Activated naive CD8-positive, alpha-beta T cell treated with anti-CD3 and anti-CD28 coated beads, Interleukin-2, amount 50 U/mL, for 16 hours (primary cell): ENCODE data around the gene PRELP.
"Not testable (repeated sequence)": the region's sequence is repeated elsewhere in the genome, so short reads cannot be mapped to it uniquely, and the experiment has no call there.

Experiments used
- DNase-seq: peaks from one replicate; pipeline ENCODE4 v3.0.0-alpha.2; 2020; ENCODE audit warnings: low read depth, low spot score

Gene PRELP

DNA sequence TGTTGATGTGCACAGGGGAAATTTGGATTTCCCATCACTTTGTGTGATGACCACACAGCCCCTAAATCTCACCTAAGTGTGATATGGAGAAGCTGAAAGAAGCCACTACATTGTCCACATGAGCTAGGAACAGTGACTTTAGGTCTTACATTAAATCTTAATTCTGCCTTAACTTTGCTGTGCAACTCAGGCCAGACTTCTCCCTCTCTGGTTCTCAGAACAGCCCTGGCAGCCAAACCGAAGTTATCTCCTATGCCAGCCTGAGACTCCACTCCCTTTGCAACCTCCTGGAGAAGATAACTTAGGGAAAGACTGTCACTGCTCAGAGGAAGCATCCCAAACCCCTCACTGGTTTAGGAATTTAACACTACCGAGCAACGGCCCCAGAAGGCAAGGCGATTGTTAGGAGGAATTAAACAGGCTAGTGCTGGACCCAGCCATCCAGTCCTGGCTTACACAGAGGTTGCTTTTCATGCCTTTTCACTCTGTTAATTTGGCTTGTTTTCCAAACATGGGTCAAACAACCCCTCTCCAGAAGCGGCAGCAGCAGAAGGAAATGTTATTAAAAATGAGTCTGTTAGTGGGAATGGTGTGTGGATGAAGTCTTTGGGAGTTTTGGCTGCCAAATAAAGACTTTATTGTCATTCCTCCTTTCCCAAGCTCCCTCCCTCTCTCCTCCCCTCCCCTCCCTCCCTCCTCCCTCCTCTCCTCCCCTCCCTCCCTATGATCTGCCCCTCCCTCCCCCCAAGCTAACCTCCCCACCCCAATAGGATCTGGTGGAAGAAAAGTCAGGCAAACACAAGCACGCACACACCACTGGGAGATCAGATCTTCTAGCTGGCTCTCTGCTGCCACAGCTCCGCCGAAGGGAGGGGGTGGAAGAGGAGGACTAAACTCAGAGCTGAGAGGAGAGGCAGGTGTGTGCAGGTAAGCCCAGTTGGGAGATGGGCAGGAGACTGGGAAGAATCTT is at the start of gene PRELP:
Gene PRELP, plus strand, starts transcription at position 795 of the 970 bp plus-strand sequence. CDS start 7,379 bp downstream, outside the sequence.
- DNase-seq = no peak

DNA sequence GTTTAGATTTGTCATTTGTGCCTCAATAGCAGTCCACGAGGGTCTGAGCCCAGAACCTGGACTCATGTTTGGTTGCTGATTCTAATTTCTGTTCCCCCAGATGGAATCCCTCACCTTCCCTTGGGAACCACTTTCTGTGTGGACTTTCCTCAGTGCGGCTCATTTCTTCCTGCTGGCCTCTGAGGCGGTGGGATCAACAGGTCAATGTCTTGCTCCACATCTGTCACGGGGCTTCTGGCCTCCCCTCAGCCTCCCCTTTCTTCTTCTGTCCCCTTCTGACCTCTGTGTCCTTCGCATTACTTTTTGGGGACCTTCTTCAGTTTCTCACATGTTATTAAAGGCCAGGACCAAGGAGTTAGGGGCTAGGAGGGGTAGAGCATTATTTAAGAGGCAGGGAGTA is 49.2 kb upstream of the PRELP start:
- DNase-seq = no peak

DNA sequence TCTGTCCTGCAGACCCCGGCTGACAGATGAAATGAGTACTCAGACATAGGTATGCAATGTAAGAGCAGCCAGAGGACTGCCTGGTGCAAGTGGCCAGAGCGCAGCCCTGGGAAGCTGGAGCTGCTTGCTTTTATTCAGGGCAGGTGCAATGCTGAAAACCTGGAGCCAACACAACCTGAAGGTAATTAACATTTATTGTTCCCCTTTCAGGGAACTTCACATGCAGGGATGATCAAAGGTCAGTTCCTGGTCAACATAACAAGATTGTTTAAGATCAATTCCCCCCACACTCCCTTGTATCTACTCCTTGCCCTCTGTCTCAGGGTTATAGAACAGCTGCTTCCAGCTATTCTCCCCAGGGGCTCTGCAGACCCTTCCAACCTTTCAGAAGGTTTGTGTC is 48.7 kb upstream of the PRELP start:
- no peak for DNase-seq

DNA sequence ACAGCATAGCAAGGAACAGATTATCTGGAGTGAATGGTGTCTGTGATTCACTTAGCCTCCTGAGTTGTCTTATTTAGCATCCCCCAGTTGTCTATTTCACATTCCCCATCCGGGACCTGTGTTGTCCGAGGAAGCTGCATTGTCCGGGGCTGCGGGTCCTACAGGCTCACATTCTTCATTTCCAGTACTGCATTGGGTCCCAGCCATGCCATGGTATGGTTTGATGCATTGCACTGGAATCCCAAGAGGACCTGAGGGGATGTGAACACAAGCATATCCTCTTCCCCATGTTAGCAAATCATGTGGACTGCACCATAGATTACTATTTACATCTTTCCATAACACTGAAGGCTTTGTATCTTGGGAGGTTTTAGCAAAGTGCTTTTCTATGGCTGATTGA is 48.2 kb upstream of the PRELP start:
- no peak for DNase-seq

DNA sequence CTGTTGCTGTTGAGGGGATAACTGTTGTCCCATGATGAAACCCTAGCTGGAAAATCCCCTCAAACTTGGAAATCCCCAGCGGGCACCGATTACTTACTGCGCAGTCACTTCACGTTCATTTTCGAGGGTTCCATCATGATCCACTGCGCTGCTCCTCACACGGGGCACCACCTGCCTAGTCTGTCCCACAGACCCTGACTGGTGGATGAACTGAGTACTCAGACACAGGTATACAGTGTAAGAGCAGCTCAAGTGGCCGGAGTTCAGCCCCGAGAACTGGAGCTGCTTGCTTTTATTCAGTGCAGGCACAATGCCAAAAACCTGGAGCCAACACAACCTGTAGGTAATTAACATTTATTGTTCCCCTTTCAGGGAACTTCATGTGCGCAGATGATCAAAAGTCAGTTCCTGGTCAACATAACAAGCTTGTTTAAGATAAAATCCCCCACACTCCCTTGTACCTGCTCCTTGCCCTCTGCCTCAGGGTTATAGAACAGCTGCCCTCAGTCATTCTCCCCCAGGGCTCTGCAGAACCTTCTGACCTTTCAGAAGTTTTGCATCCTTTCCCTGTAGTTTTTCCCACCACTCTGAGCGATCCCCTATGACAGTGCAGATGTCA is 46.5 kb upstream of the PRELP start:
- DNase-seq = no peak

DNA sequence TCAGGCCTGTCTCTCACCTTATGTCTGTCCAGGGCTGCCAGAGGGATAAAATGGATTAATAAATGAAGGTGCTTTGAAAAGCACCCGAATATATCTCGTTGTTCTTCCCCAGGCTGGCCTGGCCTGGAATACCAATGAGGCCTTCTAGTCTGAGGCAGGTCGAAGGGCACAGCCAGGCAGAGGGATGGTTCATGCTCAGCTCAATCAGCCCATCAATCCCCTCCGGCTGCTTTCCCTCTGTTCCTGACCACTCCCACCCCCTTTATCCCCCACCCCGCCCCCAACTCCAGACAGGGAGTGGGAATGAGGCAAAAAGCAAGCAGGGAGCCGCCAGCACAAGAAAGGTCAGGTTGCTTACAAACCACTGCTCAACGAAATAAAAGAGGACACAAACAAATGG is 40.0 kb upstream of the PRELP start:
- DNase-seq = no peak

DNA sequence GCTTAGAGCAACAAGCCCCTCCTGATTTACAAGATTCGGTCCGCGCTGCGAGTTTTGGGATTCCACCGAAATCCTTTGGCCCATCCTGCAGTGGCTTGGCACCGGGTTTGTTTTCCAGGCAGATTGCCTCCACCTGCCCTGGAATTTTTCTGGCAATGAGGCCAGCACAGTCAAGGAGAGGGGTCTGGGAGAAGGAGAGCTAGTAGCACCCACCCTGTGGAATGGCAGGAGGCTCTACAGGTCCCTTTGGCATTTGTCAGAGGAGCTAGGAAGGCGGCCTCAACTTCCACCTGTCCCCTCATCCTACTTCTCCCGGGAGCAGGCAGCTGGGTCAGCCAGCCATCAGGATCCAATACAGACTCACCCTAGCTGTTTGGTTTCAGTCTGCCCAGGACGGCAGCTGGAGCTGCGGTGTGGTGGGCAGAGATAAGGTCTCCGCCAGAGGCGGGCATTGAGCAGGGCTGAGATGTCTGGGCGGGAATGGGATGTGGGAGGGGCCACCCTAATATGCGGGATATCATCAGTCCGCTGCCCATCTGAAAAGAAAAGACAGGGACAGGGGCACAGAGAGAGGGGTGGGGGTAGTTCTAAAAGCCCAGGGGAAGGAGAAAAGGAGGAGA is 37.8 kb upstream of the PRELP start:
- no peak for DNase-seq

DNA sequence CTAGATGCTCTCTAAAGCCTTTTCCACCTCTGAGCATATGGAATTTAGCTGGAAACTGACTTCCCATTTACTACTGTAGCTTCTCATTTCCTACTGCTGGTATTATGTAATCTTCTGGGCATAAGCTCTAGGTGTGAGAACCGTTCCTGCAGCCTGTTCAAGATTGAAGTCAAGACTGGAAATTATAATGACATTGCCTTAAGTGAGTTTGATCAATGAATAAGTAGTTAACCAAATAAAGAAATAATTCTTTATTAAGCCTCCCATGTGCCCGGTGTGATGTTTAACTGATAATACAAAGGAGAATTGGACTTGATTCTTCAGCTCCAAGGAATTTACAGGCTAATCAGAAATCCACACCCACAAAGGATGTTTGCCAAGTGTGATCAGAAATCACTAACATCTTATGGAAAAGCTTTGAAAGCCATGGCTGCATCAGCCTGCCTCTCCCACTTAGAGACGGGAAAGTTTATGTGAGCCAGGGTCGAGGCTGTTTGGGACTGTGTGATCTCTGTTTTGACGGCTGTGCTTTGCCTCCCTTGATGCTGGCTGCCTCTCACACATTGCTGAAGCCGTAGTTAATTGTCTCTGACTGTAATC is 36.4 kb upstream of the PRELP start:
- DNase-seq = no peak

DNA sequence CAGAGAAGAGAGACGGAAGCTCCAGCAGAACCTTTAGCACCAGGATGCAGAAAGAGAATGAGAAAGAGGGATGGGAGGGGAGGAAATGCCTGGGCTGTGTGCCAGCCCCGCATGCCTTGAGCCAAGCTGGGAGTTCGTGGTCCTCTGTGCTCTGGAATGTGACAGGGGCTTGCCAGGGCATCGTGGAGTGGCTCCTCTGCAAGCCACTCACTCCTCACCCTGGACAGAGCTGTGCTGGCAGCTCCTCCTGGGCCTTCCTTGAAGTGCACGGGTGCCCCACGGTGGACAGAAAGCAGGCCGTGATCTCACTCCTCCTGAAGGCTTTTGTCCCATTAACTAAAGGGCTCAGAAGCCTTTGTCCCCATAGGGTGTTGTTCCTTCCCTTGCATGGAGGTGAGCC is 34.8 kb upstream of the PRELP start:
- DNase-seq = no peak

DNA sequence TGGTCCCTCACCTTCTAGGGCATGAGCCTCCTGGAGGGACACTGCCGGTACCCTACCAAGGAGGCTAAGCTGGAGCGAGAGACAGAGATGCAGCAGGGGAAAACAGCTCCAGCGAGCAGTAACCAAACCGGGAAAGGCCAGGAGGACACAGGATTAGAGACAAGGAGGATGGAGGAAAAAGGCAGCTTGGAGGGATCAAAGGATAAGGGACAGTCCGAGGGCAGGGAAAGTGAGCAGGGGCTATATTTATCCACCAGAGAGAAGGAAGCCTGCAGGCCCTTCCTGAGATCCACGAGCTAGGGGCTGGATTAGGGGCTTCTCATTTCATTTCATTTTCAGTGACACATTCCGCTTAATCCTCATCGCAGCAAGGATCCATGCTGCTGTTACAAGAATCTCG is 33.8 kb upstream of the PRELP start:
- no peak for DNase-seq

DNA sequence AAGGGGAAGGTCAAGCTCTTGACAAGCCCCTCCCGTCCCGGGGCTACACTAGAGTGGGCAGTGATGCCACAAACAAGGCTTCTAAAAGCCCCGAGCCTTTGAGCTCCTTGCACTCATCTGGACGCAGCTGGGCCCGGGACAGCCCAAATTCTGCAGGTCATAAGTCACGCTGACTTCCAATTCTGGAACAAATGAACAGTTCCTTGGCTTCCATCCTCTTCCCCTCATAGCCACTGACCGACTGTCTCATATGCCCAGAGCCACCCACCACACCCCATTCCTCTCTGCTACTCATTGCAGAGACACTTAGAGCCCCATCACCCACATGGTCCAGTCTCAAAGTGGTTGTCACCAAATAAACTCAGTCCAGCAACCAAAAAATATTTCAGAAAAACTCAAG is 32.8 kb upstream of the PRELP start:
- DNase-seq = no peak

DNA sequence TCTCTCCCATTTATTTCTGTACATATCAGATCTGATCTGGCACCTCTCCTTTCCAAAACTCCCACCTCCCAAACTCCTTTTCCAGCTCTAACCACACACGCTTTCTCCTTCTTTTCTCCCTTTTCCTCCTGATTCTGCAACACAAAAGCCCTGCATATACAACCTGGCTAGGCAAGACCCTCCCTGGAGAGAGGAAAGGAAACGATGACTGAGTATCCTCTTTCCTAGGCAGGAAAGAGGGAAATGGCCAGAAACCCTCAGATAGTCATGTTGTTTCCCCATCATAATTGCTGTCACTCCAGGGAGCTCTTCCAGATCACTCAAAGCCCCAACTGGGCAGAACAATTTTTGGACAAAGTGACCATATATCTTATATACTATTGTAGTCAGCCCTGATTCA is 32.3 kb upstream of the PRELP start:
- no peak for DNase-seq

DNA sequence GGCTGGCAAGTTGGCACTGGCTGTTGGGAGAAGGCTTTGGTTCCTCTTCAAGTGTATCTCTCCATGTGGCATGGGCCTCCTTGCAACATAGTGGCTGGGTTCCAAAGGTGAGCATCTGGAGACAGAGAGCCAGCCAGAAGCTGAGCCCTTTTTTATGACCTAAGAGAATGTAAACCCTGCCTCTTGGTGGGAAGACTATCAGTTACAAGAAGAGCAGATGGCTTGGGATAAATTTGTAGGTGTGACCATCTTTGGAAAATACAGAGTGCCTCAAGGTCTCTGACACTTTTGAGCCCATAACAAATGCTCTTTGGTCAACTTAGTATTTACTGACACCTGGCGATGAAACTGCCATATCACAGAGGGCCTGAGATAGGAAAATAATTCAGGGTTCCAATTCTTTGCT is 31.4 kb upstream of the PRELP start:
- DNase-seq = no peak

DNA sequence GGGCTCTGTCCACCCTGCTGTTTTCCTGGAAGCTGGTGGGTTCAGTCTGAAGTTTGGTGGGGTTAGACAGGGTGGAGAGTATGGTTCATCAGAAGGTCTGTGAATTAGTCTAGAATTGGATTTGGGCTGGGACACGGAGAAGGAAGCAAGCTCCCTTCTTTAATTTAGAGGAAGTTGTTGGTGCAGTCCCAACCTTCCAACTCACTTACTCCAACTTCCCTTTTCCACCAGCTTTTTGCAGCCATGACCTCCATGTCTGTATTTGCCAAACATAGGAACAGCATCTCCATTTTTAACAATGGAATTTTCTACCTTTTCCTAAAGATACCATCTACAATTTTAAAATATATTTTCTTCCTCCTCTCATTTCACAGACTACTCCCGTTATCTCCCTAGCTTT is 28.5 kb upstream of the PRELP start:
- no peak for DNase-seq

DNA sequence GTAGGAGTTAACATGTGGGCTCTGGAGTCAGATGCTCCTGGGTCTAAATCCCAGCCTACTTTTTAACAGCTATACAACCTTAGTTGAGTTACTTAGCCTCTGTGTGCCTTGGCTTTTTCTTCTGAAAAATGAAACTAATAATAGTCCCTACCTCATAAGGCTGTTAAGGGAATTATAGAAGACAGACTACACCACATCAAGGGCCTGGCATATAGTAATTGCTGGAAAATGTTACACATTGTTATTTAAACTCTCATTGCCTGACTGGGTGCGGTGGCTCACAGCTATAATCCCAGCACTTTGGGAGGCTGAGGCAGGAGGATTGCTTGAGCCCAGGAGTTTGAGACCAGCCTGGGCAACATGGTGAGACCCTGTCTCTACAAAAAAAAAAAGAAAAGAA is 28.0 kb upstream of the PRELP start:
- not testable (repeated sequence) for DNase-seq

DNA sequence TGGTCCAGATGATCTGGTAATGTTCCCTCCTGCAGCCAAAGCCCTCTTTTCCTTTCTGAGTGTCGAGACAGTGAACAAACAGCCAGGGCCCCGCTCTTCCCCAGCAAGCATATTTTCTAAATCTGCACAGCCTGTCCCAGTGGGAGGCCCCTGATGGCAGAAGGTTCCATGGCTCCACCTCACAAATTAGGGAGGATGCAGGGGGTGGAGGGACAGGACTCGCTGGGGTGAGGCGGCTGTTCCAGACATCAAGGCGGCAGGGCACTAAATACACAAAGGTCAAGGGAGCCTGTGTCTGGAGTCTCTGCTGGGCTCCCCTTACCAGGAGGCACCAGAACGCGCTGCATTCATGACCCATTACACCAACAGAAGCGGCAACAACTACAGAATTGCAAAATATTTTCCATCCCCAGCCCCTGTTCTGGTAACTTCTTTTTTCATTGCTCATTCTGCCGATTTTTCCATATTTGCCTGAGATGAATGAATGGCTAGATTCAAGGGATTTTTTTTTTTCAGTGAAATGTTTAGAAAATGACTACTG is 27.0 kb upstream of the PRELP start:
- no peak for DNase-seq

DNA sequence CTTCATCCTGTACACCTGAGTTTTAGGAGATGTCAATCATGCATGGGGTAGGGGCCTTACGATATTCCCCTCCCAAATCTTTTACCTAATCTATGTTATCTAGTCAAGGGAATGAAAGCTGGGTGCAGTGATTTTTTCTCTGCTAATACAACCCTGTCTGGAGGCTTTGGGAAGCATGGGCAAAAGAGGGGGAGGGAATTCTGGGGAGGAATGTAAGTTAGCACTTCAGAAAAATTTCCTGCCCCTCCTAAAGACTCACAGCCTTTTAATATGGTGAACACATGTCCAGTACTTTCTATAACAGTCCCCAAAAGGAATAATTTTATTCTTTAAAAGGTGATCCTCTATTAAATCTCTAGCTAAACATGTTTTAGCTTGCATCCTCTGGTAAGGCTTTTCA is 25.6 kb upstream of the PRELP start:
- no peak for DNase-seq

DNA sequence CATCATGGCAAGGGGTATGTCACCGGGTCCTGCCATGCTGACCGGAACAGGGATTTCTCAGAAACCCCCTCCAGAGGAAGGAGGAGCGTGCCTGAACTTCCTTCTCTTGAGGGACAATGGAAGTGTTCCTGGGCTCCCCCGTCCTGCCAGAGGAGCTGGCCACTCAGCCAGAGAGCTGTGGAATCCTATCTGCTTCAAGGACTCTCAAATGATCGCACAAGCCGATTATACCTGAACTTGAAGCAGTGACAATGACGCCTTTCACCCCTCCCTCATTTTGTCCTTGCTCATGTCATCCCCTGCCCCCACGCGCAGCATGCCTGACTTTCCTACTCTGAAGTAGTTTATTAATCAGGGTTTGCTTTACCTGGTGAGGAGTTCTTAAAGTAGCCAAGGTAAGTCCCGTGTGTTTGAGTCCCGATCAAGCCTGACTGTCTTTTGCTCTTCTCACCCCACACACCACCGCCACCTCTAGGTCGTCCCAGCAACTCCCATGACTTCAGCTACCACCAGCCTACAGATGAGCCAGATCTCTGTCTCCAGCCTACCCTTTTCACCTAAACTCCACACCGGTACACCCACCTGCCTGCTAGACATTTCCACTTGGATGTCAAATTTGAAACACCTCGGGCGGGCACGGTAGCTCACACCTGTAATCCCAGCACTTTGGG is 25.0 kb upstream of the PRELP start:
- DNase-seq = no peak

DNA sequence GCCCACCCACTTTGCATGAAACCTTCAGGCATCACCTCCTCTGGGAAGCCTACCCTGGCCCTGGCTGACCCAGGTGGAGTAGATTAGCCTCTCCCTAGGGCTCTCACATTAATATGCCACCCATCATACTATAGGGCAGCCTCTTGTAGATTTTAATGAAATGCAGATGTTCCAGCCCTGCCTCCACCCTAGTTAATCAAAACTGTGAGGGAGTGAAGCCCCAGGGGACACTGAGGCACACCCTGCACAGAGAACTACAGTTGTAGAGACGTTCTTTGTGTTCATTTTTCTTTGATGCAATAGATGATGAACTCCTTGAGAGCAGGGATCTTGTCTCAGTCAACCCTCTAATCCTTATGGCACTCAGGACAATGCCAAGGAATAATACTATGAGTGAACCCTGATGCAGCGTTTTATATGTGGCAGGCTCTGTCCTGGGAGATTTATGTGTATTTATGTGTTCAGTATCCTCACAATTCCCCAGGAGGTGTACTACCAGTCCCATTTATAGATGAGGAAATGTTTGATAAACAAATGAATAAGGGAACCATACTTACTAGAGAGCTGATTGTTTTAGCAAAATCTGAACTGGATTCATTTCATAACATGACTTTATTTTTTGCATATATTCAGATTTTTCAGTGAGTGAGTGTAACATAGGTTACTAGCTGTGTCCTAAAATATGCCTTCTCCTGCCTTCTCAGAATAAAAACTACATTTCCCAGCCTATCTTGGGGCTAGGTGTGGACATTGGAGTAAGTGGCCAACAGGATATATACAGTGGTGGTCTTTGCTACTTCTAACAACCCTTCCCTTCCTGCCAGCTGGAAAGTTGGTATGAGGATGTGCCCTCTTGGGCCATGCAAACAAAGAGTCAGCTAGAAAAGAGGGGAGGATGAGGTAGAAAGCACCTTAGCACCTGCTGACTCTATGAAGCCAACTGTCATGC is 23.5 kb upstream of the PRELP start:
- DNase-seq = no peak

DNA sequence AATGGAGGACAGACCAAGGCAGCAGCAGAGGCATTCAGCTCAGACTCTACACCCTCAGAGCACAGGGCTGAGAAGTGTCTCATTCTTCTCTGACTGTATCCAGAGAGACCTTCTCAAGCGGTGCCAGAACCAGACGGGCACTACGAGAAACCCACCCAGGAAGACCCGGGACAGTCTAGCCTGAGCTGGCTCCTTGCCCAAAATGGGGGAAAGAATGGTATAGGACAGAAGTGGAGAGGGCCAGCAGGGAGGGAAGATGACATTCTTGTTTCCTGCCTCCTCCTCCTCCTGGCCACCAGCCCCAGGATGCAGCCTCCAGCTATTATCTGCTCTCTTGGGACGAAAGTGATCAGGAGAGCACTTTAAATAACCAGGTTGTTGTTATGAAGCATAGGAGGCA is 22.6 kb upstream of the PRELP start:
- DNase-seq = no peak
